Mucosa of descending colon (tissue), 3 donors: ENCODE results near the gene FURIN. TPM values are rescaled to one million over a fixed set of nuclear protein-coding genes. Genes with fewer than 3 reads are reported as not detected.
"Not testable (repeated sequence)": the region's sequence is repeated elsewhere in the genome, so short reads cannot be mapped to it uniquely, and the experiment has no call there.

Experiments used
- ATAC-seq: fragments of 200-7000 bp; cut with Tn5 transposase; one replicate; pipeline ENCODE4 v1.9.1; 2020; ENCODE audit warnings: mild to moderate bottlenecking, moderate library complexity
- DNase-seq, 3 donors: peaks; one replicate each; pipeline ENCODE4 v3.0.0-alpha.2; 2020
- H3K36me3 ChIP-seq: fragments of 200-600 bp; one replicate; pipeline ENCODE4 v1.8.0; 2021; ENCODE audit warnings: low read depth, mild to moderate bottlenecking
- H3K4me1 ChIP-seq: fragments of 200-600 bp; one replicate; pipeline ENCODE4 v1.8.0; 2021; ENCODE audit warnings: low read depth, mild to moderate bottlenecking
- H3K4me3 ChIP-seq: fragments of 200-600 bp; one replicate; pipeline ENCODE4 v1.8.0; 2021; ENCODE audit warnings: mild to moderate bottlenecking
- H3K9me3 ChIP-seq: fragments of 200-600 bp; one replicate; pipeline ENCODE4 v1.8.0; 2021; ENCODE audit warnings: mild to moderate bottlenecking
- CTCF ChIP-seq: fragments of 200-600 bp; IDR thresholded peaks from one replicate; pipeline ENCODE4 v1.8.0; 2022; ENCODE audit warnings: antibody characterized with exemption, mild to moderate bottlenecking
- intact Hi-C, 2 donors: fragments of 100-400 bp; cut with DNase I in 1 of 2; cut with micrococcal nuclease in 1 of 2; formaldehyde crosslinking; loops; one replicate each; pipeline versions ENCODE4 v1.11.0 to v1.11.1; 2022; cut with DNase I, micrococcal nuclease
- total RNA-seq, 3 donors: library from RNA; stranded (reverse); fragmentation: NEBNext Ultra II Directional in 2 of 3; extraction: Animal tissue kit (Norgen Biotek cat#: 25700) in 2 of 3; gene quantifications; one replicate each; pipeline versions ENCODE4 v1.2.1 to v1.2.4, GENCODE V29; 2021 to 2023
- donor health status: DM: no; HTN: no; CAD: no; lungs with moderate emphysema.
- donor health status: DM: no; HTN: no; CAD: no.
- donor health status: DM: no; HTN: yes; CAD: no.

The FURIN gene
- total RNA-seq, 3 donors from 2014 or later: 65.9 to 83.4 (median 67.4) TPM

- no peaks in the 10 kb centered on the region for H3K4me1 ChIP-seq
- TF ChIP-seq CTCF: no peak
- ATAC-seq (no peak), DNase-seq (peak in 1 of 3 donors; percentile 36)
- peaks cover 10% of the 10 kb centered on the region for H3K36me3 ChIP-seq
- no peaks in the 10 kb centered on the region for H3K9me3 ChIP-seq
- intact Hi-C loops: no loop called here
- H3K4me3 ChIP-seq: no peak overlapping the region
Observed at GRCh38 chr15:90918034-90918788, 49.8 kb downstream of the FURIN start.

- no peaks in the 10 kb centered on the region for H3K9me3 ChIP-seq
- no peak overlapping the region for H3K4me3 ChIP-seq
- intact Hi-C loops: no loop called here
- DNase-seq (peak in 1 of 3 donors; percentile 4), ATAC-seq (no peak)
- no peaks in the 10 kb centered on the region for H3K4me1 ChIP-seq
- TF ChIP-seq CTCF: no peak
- H3K36me3 ChIP-seq: peaks cover 6% of the 10 kb centered on the region
Observed at GRCh38 chr15:90918835-90919234, 50.4 kb downstream of the FURIN start.

GRCh38 chr15:90921887-90922286 is 53.5 kb downstream of the FURIN start:
- ATAC-seq: no peak
- H3K36me3 ChIP-seq: peaks cover 6% of the 10 kb centered on the region
- intact Hi-C loops: no loop called here
- no peak overlapping the region for H3K4me3 ChIP-seq
- no peak for TF ChIP-seq CTCF
- H3K4me1 ChIP-seq: no peaks in the 10 kb centered on the region
- no peaks in the 10 kb centered on the region for H3K9me3 ChIP-seq
- no peak for DNase-seq

- H3K4me1 ChIP-seq, intact Hi-C loops, H3K4me3 ChIP-seq, H3K36me3 ChIP-seq, H3K9me3 ChIP-seq: not testable (repeated sequence)
- DNase-seq (peak in 1 of 3 donors; percentile 16), ATAC-seq (peak; percentile 42)
Observed at GRCh38 chr15:90922712-90923322, 54.4 kb downstream of the FURIN start.

- Histone ChIP-seq H3K4me3 (no peak overlapping the region), H3K9me3 (no peaks in the 10 kb centered on the region), H3K36me3 (peaks cover 6% of the 10 kb centered on the region), H3K4me1 (peaks cover 3% of the 10 kb centered on the region)
- intact Hi-C loops: no loop called here
- no peak for DNase-seq
- peak; percentile 9 for ATAC-seq
- no peak for TF ChIP-seq CTCF
Observed at GRCh38 chr15:90924375-90924774, 56.0 kb downstream of the FURIN start.

- intact Hi-C loops, H3K36me3 ChIP-seq, ATAC-seq, H3K4me3 ChIP-seq, H3K9me3 ChIP-seq, DNase-seq: not testable (repeated sequence)
- H3K4me1 ChIP-seq: peaks cover 15% of the 10 kb centered on the region
Observed at GRCh38 chr15:90926766-90927165, 58.4 kb downstream of the FURIN start.

- H3K9me3 ChIP-seq, H3K4me3 ChIP-seq, intact Hi-C loops, DNase-seq, H3K36me3 ChIP-seq, ATAC-seq: not testable (repeated sequence)
- peaks cover 19% of the 10 kb centered on the region for H3K4me1 ChIP-seq
Observed at GRCh38 chr15:90928106-90928505, 59.7 kb downstream of the FURIN start.
